ENCODE measurements around the gene TMCC1.
"Not testable (repeated sequence)": the region's sequence is repeated elsewhere in the genome, so short reads cannot be mapped to it uniquely, and the experiment has no call there.

TMCC1 gene

DNA sequence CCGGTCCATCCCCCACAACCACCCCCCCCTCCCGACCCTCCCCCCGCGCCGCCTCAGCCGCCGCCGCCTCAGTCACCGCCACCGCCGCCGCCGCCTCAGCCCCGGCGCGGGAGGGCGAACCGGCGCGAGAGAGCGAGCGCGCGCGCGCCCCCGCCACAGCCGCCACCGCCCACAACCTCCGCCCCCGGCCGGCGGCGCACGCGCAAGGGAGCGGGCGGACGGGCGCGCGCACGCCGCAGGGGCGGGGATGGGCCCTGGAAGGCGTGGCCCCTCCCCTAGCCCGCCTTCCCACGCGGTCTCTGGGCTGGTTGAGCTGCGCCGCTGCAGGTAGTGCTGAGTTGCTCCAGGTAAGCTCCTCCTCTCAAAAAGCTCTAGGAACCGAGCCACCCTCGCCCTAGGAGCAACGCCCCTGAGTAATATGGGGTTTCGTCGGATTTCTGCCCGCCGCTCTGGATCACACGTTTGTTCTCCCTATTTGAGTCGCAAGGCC, at the start of gene TMCC1:
TMCC1 (minus strand) TSS at position 131 of the 490 bp plus-strand sequence.
- peak; percentile 75 to 83 for DNase-seq

DNA sequence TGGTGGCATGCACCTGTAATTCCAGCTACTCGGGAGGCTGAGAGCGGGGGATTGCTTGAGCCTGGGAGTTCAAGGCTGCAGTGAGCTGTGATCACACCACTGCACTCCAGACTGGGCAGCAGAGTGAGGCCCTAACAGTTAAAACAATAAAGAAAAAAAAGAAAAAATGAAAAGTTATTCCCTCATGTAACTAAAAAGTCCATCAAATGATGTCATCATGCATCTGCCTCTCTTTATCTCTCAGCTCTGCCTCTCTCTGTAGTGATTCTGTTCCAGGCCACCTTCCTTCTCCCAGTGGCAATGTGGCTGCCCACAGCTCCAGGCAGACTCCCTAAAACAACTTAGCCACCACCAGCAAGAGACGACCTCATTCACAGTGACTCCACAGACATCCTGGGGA, 49.5 kb upstream of the TMCC1 start:
- no peak for DNase-seq

DNA sequence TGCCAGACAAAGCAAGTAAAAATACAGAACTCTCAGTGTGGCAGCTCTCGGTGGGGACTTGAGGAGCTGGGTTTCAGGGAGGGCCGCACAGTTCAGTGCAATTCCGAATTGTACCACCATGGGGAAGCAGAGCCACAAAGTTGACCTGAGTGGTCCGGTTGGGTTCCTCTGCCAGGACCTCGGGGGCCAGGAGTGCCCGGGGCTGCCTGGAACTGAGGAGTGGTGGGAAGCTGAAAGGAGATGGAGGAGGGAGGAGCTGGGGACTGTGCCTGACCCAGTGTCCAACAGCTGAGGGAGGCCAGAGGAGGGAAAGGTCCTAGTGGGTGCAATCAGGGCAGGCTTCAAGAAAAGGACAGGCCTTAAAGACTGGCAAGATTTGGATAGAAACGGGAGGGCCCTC, 48.8 kb upstream of the TMCC1 start:
- peak; percentile 29 to 36 for DNase-seq

DNA sequence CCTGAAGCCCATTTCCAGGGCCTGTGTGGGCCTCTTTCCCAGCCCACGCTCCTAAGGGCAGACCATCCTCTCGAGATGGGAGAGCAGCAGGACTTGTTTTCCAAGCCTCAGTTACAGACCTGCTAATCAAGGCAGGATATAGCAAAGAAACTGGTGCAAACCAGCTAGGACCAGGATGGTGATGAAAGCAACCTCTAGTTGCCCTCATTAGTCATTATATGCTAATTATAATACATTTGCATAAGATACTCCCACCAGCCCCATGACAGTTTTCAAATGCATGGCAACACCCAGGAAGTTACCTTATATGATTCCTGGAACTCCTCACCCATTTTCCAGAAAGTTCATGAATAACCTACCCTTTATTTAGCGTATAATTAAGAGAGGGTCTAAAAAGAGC, 46.6 kb upstream of the TMCC1 start:
- DNase-seq, result no peak

DNA sequence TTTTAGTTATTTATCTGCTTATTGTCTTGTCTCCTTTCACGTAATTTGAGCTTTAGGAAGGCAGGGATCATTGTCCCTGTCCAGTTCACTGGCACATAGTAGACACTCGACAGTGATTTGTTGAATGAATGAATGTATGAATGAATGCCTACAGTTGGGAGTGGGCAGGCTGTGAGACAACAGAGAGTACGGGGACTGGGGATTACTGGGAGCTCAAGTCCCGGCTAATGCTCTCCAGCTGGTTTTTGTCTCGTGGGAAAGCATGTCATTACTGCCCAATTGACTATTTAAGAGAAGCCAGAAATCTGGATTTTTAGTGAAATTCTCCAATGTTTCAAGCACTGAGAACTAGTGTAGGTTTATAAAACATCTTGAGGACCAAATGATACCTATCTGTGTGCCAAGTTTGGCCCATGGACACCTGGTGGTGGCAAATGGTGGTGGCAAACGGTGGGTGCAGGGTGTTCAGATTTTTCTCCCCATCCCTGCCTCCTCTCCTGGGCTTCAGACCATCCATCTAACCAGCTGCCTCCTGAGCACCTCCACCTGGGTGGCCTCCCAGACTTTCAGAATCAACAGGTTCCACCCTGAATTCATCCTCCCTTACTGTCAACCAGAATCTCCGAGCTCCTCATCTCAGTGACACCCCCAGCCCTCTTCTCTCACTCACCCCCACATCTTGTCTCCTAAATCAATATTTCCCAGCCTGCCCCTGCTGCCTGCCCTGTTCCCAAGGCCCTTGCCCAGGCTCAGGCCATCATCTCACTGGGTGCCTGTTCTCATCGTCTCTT, 44.8 kb upstream of the TMCC1 start:
- DNase-seq, result no peak

DNA sequence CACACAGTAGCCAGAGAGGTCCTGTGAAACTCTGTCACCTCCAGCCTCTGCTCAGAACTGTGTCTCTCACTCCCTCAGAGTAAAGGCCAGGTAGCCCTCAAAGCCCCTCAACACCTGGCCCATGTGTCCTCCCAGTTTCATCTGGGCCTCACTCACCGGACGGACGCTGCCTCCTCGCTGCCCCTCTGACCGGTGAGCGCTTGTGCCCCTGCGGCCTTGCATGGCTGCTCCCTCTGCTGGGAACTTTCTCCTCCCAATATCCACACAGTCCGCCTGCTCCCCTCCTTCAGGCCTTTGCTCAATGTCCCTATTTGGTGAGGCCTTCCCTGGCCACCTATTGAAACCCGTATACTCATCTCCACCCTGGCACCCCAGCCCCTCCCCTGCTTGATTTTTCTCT, 44.2 kb upstream of the TMCC1 start:
- DNase-seq, result no peak

DNA sequence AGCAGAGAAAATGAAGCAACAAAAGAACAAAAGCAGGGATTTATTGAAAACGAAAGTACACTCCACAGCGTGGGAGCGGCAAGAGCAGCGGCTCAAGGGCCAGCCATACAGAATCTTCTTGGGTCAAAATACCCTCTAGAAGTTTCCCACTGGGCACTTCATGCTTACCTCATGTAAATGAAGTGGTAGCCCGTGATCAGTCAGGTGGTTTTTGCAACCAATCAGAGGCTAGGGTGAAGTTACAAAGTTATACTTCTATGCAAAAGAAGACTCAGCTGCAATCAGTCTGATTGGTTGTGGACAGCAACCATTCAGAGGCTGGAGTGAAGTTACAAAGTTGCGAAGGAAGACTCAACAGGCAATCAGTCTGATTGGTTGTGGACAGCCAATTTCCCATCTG, 43.2 kb upstream of the TMCC1 start:
- DNase-seq, result no peak

DNA sequence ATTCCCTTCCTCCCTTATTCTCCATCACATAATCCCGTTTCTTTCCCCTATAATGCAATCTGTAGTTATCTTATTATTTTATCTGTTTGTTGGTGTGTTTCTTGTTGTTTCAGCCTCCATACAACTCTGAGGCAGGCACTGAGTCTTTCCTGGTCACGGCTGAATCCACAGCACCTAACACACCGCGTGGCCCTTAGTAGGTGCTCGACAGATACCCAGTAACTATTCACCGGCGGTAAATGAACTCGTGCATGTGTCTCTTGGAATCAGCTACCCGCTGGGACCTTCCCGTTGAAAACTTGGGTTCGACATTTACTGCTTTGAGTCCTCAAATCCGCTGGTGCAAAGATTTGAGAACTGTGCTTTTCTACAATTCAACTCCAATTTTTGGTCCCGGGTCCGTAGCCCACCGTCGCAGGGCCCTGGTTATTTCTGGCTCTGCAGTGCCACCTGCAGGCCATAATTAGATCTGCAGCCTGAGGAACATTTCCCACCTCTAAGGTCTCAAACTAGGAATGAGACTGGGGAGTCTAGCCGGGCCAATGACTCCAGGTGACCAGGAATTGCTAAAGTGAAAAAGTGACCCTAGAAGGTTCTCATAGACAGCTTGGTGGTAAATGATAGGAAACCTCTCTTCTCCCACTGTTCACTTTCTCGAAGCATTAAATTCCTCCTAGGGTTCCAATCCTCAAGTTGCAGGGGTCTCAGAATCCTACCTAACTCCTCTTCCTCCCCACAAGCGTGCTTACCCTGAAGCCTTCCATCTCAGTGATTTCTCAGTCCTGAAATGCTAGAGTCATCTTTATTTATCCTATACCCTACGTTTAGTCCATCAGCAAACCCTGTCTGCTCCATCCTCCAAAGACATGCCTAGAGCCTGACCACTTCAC, 41.0 kb upstream of the TMCC1 start:
- DNase-seq, result peak; percentile 7 to 19

DNA sequence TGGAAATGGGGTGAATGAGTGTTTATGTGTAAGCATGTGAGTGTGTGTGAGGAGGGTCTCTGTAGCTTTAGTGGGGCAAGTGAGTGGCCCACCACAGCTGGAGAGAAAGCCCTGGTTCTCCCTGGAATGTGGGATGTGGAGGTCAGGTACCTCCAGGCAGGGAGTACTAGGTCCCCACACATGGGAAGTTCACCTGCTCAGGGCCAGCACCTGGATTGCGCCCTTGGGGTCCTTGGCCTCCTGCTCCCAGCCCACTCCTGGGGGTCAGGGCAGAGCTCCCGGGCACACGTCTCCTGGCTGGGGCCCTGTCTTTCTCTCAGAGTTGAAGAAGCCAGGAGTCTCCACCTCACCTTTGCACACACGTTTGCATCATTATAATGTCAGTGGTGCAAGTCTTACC, 40.0 kb upstream of the TMCC1 start:
- no peak for DNase-seq

DNA sequence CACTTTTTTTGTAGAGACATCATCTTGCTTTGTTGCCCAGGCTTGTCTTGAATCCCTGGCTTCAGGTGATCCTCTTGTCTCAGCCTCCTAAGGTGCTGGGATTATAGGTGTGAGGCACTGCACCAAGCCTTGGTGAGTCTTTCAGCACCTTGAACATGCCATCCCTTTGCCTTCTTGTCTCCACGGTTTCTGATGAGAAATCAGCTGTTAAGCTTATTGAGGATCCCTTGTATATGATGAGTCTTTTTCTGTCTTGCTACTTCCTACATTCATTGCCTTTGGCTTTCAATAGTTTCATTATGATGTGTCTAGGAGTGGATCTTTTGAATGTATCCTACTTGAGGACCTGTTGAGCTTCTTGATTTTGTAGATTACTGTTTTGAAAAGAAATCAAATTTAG, 35.9 kb upstream of the TMCC1 start:
- DNase-seq, result no peak

DNA sequence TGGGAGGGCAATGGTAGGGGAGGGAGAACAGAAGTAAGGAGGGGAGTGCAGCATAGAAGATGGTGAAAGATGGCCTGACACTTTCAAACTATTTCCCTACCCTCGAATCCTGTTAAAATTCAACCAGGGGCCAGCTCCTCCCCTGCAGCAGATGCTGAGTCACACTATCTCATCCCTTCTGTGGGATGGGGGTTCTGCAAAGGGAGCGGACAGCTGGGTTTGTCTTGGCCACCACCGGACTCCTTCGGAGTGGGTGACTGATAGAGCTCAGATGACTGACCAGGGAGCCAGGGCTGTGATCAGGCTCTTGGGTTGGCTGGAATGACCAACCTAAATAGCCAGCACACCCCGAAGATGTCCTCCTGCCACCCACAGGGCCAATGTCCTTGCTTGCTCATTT, 33.6 kb upstream of the TMCC1 start:
- DNase-seq, result no peak

DNA sequence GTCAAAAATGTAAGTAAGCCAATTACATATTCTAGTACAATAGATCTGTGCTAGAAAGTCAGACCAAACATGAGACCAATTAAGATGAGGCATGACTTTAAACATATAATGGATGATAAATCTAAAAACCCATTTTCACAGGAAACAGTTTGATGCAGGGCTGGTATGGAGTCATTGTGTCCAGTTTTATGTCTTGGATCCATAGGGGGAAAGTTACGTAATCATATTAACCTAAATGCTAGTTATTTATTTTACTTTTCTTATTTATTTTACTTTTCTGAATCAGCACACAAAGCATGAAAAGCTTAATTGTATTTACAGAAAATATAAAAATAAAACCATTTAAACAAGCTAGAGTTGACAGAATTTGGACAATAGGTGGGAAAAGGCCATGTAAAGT, 26.3 kb upstream of the TMCC1 start:
- no peak for DNase-seq

DNA sequence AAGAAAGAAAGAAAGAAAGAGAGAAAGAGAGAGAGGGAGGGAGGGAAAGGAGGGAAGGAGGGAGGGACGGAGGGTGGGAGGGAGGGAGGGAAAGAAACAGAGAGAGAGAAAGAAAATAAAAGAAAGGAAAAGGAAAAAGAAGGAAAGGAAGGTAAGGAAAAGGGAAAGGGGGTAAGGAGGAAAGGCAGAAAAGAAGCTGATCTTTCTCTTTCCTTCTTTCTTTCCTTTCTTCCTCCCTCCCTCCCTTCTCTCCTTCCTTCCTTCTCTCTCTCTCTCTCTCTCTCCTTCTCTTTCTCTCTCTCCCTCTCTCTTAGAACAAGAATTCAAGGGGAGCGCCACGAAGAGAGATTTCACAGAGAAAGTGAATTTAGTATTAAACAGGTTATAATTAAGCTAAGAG, 25.8 kb upstream of the TMCC1 start:
- no peak for DNase-seq

DNA sequence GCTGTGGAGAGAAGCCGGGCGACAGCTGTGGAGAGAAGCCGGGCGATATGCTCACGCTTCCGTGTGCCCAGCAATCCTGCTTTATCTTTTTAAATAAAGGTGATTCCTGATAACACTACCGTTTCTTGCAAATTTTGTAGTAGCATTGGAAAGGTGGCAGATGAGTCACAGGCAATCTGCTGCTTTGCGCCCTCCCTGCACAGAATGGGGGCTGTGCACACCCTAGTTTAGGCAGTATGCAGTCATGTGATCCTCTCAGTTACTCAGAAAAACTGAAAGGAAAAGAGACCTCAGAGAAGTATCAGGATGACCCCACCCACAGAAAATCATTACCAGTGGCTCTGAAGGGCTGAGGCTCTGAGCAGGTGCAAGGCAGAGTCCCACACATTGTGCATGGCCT, 24.9 kb upstream of the TMCC1 start:
- no peak for DNase-seq

DNA sequence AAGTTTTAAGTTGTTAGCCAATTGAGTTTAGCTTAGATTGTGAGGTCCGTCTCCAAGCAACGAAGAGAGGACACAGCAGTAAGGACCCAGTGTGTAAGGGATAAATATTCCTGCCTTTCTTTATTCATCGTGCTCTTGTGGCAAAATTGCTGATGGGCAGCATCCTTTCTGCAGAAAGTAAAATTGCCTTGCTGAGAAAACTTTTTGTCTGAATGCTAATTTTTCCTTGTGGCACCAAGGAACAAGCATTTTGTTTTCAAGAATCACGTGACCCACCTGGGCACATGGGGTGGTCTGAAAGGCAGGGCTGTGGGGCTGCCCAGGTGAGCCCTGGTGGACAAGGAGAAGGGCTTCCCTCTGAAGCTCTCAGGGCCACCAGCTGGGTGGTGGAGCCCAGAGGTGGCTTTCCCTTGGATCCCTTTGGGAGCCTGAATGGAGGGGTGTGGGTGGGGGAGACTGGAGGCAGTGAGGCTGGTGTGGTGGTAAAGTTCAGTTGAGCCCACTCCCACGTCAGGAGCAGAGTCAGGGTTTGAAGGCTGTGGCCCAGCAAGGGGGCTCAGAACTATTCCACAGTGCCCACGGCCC, 24.0 kb upstream of the TMCC1 start:
- no peak for DNase-seq

DNA sequence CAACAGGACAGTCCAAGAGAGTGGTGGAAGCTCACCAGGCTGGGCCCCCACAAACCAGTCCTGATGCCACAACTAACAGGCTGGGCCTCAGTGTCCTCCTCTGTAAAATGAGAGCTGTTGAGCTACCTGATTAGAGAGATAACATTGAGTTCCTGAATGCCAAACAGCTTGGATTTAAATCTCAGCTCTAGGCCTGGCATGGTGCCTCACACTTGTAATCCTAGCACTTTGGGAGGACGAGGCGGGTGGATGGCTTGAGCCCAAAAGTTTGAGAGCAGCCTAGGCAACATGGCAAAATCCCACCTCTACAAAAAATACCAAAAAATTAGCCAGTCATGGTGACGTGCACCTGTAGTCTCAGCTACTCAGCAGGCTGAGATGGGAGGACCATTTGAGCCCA, 20.1 kb upstream of the TMCC1 start:
- DNase-seq, result no peak

DNA sequence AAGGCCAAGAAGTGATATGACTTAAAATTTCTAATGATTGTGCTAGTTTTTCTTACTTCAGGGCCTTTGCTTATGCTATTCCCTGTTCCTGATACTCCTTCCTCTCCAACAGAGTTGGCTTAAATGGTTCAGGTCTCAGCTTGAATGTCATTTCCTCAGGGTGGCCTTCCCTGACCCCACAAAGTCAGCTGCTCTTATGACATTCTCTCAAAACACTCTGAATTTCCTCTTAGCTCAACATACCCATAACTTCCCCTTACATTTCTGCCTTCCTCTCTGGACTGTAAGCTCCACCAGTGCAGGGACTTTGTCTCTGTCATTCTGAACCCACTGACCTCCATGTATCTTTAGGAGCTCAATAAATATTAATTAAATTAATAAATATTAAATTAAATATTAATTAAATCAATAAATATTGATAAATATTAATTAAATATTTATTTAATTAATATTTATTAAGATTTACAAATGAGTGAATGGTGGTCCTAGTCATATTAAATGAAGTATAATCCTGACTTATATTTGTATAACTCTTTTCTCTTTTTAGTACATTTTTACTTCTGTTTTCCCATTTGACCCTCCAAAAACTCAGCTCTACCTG, 17.9 kb upstream of the TMCC1 start:
- no peak for DNase-seq

DNA sequence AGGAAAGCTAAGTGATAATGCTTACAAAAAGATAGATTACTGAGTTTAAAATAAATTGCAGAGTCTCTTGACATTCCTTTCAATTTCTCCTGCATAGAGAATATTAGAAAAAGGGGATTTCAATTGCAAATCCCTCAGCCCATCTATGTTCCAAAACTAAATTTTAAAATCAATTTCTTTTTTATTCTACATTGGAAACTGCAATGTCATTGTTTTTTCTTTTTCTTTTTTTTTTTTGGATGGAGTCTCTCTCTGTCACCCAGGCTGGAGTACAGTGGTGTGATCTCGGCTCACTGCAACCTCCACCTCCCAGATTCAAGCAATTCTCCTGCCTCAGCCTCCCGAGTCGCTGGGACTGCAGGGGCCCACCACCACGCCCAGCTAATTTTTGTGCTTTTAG, 15.7 kb upstream of the TMCC1 start:
- not testable (repeated sequence) for DNase-seq

DNA sequence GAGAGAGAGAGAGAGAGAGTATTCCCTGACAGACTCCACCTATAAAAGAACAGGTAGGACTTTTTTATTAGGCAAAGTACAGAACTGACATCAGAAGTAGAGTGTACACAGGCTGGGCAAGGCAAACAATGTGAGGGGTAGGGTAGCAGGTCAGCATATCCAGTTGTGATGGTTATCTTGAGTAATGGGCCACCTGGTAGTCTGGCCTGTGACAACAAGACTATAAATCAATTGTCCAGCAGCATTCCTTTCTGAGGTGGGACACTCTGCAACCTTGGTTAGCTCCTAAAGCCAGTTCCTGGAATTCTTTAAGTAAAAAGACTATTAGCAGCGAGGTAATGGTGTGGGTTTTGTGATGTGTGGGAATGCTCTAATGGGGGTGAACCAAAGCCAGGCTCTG, 14.9 kb upstream of the TMCC1 start:
- DNase-seq, result no peak

DNA sequence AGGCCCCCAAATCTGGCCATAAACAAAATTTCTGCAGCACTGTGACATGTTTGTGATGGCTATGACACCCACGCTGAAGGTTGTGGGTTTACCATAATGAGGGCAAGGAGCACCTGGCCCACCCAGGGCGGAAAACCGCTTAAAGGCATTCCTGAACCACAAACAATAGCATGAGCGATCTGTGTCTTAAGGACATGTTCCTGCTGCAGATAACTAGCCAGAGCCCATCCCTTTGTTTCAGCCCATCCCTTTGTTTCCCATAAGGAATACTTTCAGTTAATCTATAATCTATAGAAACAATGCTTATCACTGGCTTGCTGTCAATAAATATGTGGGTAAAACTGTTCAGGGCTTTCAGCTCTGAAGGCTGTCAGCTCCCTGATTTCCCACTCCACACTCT, 7.8 kb upstream of the TMCC1 start:
- not testable (repeated sequence) for DNase-seq

DNA sequence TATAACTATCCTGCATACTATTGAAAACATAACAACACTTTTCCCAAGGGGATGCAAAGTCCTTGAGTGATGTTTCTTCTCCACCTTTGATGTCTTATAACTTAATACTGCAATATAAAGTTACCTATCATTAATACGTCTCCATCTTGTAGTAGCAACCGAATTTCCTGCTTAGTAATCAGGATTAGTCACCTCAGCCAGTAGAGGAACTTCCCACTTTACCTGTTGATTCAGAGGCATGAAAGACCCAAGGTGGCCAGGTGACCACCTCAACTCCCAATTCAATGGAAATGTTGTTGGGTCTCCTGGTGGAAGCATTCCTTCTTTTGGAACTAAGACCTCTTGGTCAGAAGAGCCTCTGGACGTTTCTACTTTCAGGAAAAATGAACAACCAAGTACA, 3.5 kb upstream of the TMCC1 start:
- DNase-seq, result no peak

DNA sequence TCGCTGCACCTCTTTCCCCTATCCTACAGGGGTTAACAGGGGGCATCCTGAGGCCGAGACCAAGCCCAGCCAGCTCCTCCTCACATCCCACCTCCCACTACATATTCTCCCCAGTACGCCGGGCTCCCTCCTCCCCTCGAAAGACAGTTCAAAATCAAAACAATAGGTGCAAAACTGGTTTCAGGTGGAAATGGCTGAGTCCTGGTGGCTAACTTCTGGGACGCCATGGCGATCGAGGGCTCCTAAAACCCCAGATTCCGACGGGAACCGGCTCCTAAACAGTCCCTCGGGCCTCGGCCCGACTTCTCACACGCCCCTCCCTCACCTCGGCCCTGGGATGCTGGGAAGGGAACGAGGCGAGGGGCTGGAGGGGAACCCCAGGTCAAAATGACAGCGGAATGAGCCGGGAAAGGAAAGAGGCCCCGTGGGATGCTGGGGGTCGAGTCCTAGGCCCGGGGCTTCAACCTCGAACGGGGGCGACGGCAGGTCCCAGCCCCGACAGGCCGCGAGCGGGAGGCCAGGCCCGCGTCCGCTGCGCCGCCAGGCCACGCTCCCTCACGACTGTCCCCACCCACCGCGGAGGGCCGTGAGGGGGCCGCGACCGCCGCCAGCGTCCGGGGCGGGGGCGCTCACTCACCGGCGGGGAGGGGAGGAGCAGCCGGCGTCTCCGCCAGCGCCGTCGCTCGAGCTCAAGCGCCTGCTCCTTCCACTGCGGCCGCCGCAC, 492 bp downstream of the TMCC1 start:
- DNase-seq, result peak; percentile 1 to 57

DNA sequence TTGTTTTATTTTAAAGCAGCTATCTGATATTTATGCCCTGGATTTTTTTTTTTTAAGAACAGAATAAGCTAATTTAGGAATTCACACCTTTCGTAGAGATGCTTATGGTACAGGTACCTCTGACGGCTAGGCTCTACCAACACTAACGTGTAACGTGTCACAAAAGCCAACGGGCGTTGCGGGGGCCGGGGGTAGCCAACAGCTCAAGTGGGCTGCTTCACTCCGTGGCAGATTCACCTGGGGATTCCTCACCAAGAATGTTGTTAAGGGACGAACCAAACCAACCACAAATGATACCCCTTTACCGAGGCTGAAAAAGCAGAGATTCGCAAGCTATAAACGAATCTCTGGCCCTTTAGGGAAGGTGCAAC, 1.0 kb downstream of the TMCC1 start:
- DNase-seq, result peak in 1 of 2 donors; percentile 4
